Progenitor cell of endocrine pancreas (in vitro differentiated cells): ENCODE data around the gene CCDC38. TPM values are rescaled to one million over a fixed set of nuclear protein-coding genes. Genes with fewer than 3 reads are reported as not detected.

Experiments
- DNase-seq: peaks from one replicate; pipeline ENCODE4 v3.0.0; 2021; ENCODE audit warnings: low spot score; ENCODE audit not compliant: unreplicated experiment
- H3K27ac Mint-ChIP-seq: 2 replicates; pipeline ENCODE4 v1.8.0; 2021; ENCODE audit warnings: mild to moderate bottlenecking, moderate library complexity, mixed read lengths
- H3K27me3 Mint-ChIP-seq: 2 replicates; pipeline ENCODE4 v1.8.0; 2021; ENCODE audit warnings: mixed read lengths
- H3K36me3 Mint-ChIP-seq: 2 replicates; pipeline ENCODE4 v1.8.0; 2022; ENCODE audit warnings: mixed read lengths; ENCODE audit not compliant: insufficient read depth
- H3K4me1 Mint-ChIP-seq: 2 replicates; pipeline ENCODE4 v1.8.0; 2021; ENCODE audit warnings: low read depth, mixed read lengths
- H3K4me3 Mint-ChIP-seq: 2 replicates; pipeline ENCODE4 v1.8.0; 2021; ENCODE audit warnings: low read depth, mild to moderate bottlenecking, moderate library complexity, mixed read lengths
- H3K9me3 Mint-ChIP-seq: 2 replicates; pipeline ENCODE4 v1.8.0; 2021; ENCODE audit warnings: low read depth, mixed read lengths
- CTCF ChIP-seq: fragments of 200-600 bp; sonication (generic); IDR thresholded peaks from one replicate; pipeline ENCODE4 v1.5.0; 2021; ENCODE audit warnings: antibody characterized with exemption, mild to moderate bottlenecking; ENCODE audit not compliant: unreplicated experiment
- long read RNA-seq: library from polyadenylated mRNA; unstranded; transcript quantifications from one replicate; pipeline ENCODE4 v2.0.0, GENCODE V29; 2020
- total RNA-seq: library from RNA; stranded (reverse); gene quantifications from 2 replicates; pipeline ENCODE4 v1.2.1, GENCODE V29; 2021

The CCDC38 gene
- total RNA-seq, result not detected in 2 replicates
- long read RNA-seq, result 0 reads

GRCh38 chr12:95942524-95943329 is at the start of gene CCDC38:
Gene CCDC38, minus strand, starts transcription at chr12:95942614. Its CDS starts 6,105 bp downstream, at chr12:95936509.
- DNase-seq, result peak; percentile 25
- Mint-ChIP-seq H3K27ac (peak within 1 kb of the TSS; percentile 80), H3K4me3 (peak within 1 kb of the TSS; percentile 82), H3K36me3 (no peaks in the 10 kb centered on the region), H3K9me3 (no peaks in the 10 kb centered on the region), H3K27me3 (peaks cover 20% of the 10 kb centered on the region), H3K4me1 (peaks cover 2% of the 10 kb centered on the region)
- no peak for TF ChIP-seq CTCF

- no peak for DNase-seq
- no peak for TF ChIP-seq CTCF
- no peak overlapping the region for H3K4me3 Mint-ChIP-seq
- no peaks in the 10 kb centered on the region for H3K4me1 Mint-ChIP-seq
- H3K27ac Mint-ChIP-seq, result no peak overlapping the region
- H3K9me3 Mint-ChIP-seq, result no peaks in the 10 kb centered on the region
- H3K27me3 Mint-ChIP-seq, result peaks cover 13% of the 10 kb centered on the region
- no peaks in the 10 kb centered on the region for H3K36me3 Mint-ChIP-seq
Observed at GRCh38 chr12:95990136-95990535, 47.7 kb upstream of the CCDC38 start.

GRCh38 chr12:95989504-95990123 is 47.2 kb upstream of the CCDC38 start:
- no peak for TF ChIP-seq CTCF
- no peak for DNase-seq
- Mint-ChIP-seq H3K4me3 (no peak overlapping the region), H3K36me3 (no peaks in the 10 kb centered on the region), H3K9me3 (no peaks in the 10 kb centered on the region), H3K27me3 (peaks cover 13% of the 10 kb centered on the region), H3K27ac (no peak overlapping the region), H3K4me1 (no peaks in the 10 kb centered on the region)

GRCh38 chr12:95988506-95989275 is 46.3 kb upstream of the CCDC38 start:
- Mint-ChIP-seq H3K4me3 (no peak overlapping the region), H3K4me1 (no peaks in the 10 kb centered on the region), H3K9me3 (no peaks in the 10 kb centered on the region), H3K27ac (no peak overlapping the region), H3K36me3 (no peaks in the 10 kb centered on the region), H3K27me3 (peaks cover 13% of the 10 kb centered on the region)
- DNase-seq, result no peak
- no peak for TF ChIP-seq CTCF
